NCI-H2081 treated with DMSO at 0.1 percent for 48 hours (cell line): ENCODE measurements around the gene ARHGAP31.
"Not testable (repeated sequence)": the region's sequence is repeated elsewhere in the genome, so short reads cannot be mapped to it uniquely, and the experiment has no call there.

Source experiments
- DNase-seq: peaks from one replicate; lab custom pipeline; 2025; lab: John Stamatoyannopoulos, UW

Gene ARHGAP31

GRCh38 chr3:119350114-119350513 is 55.9 kb downstream of the ARHGAP31 start:
- DNase-seq = no peak

- no peak for DNase-seq
These were observed 57.4 kb downstream of the ARHGAP31 start for GRCh38 chr3:119351581-119351980.

GRCh38 chr3:119352034-119352609 is 57.9 kb downstream of the ARHGAP31 start:
- DNase-seq = no peak

- DNase-seq = no peak
These were observed 58.8 kb downstream of the ARHGAP31 start for GRCh38 chr3:119352863-119353527.

- not testable (repeated sequence) for DNase-seq
These were observed 61.4 kb downstream of the ARHGAP31 start for GRCh38 chr3:119355608-119356007.

- DNase-seq = no peak
These were observed 62.5 kb downstream of the ARHGAP31 start for GRCh38 chr3:119356646-119357045.

GRCh38 chr3:119357190-119357589 is 63.0 kb downstream of the ARHGAP31 start:
- DNase-seq = no peak

GRCh38 chr3:119359476-119360326 is 65.5 kb downstream of the ARHGAP31 start:
- DNase-seq = no peak

GRCh38 chr3:119360736-119361462 is 66.7 kb downstream of the ARHGAP31 start:
- no peak for DNase-seq

- DNase-seq = no peak
These were observed 67.8 kb downstream of the ARHGAP31 start for GRCh38 chr3:119362010-119362409.

- no peak for DNase-seq
These were observed 69.0 kb downstream of the ARHGAP31 start for GRCh38 chr3:119362940-119363725.

GRCh38 chr3:119364401-119364800 is 70.2 kb downstream of the ARHGAP31 start:
- no peak for DNase-seq

- DNase-seq = no peak
These were observed 71.2 kb downstream of the ARHGAP31 start for GRCh38 chr3:119365418-119365817.

GRCh38 chr3:119367000-119367399 is 72.8 kb downstream of the ARHGAP31 start:
- DNase-seq = no peak

GRCh38 chr3:119368298-119368697 is 74.1 kb downstream of the ARHGAP31 start:
- DNase-seq = no peak

GRCh38 chr3:119371786-119372185 is 77.6 kb downstream of the ARHGAP31 start:
- DNase-seq = not testable (repeated sequence)

- DNase-seq = no peak
These were observed 80.9 kb downstream of the ARHGAP31 start for GRCh38 chr3:119375106-119375505.

GRCh38 chr3:119375510-119375909 is 81.3 kb downstream of the ARHGAP31 start:
- no peak for DNase-seq

GRCh38 chr3:119376758-119377157 is 82.6 kb downstream of the ARHGAP31 start:
- DNase-seq = no peak

- no peak for DNase-seq
These were observed 84.1 kb downstream of the ARHGAP31 start for GRCh38 chr3:119378259-119378803.

GRCh38 chr3:119380697-119381096 is 86.5 kb downstream of the ARHGAP31 start:
- DNase-seq = no peak
